Spinal cord (tissue), 10 donors: Measurements from ENCODE around the gene PSMA2. TPM values are rescaled to one million over a fixed set of nuclear protein-coding genes. Genes with fewer than 3 reads are reported as not detected.

Experiments
- DNase-seq, 6 donors: peaks; one replicate each; pipeline versions ENCODE4 v3.0.0 to v3.0.0-alpha.2; 2013 to 2015; ENCODE audit warnings: low spot score in 6 of 6, low read depth in 4 of 6
- H3K27ac ChIP-seq: one replicate; pipeline ENCODE4 v1.5.1; 2013; ENCODE audit warnings: low read depth, low read length, control low read depth
- H3K27me3 ChIP-seq: one replicate; pipeline ENCODE4 v1.6.1; 2013; ENCODE audit warnings: low read length; ENCODE audit not compliant: control insufficient read depth, insufficient read depth
- H3K36me3 ChIP-seq: one replicate; pipeline ENCODE4 v1.6.1; 2013; ENCODE audit warnings: low read length; ENCODE audit not compliant: control insufficient read depth, insufficient read depth
- H3K4me1 ChIP-seq: one replicate; pipeline ENCODE4 v1.6.1; 2013; ENCODE audit warnings: low read length; ENCODE audit not compliant: control insufficient read depth, insufficient read depth
- H3K4me3 ChIP-seq: one replicate; pipeline ENCODE4 v1.5.1; 2013; ENCODE audit warnings: low read depth, low read length, control low read depth
- H3K9me3 ChIP-seq: one replicate; pipeline ENCODE4 v1.6.1; 2013; ENCODE audit warnings: low read length; ENCODE audit not compliant: control insufficient read depth, insufficient read depth
- WGBS: methylation state at CpG from one replicate; pipeline ENCODE4 v1.1.5; 2013; ENCODE audit warnings: missing lambda C conversion rate; ENCODE audit not compliant: insufficient coverage; 5-methylcytosine and 5-hydroxymethylcytosine counted together
- polyA plus RNA-seq, 2 donors: library from polyadenylated mRNA; unstranded; fragments of 120-200 nt; gene quantifications; one replicate each; pipeline ENCODE4 v1.2.1, GENCODE V29; 2013; ENCODE audit not compliant: insufficient read length in 2 of 2
- total RNA-seq, 2 donors: library from RNA; depleted of rRNA in 1 of 2; stranded (reverse); fragments of 120-200 nt in 1 of 2; fragments of >200 nt in 1 of 2; gene quantifications; one replicate each; pipeline versions ENCODE4 v1.2.3 to v1.2.4, GENCODE V29; 2013 to 2014
- donor health status: healthy.

PSMA2 gene
- total and polyA plus RNA-seq, 4 donors: 46.4 to 150 (median 115) TPM

- H3K9me3 ChIP-seq: no peaks in the 10 kb centered on the region
- DNase-seq: no peak
- no peak overlapping the region for H3K27ac ChIP-seq
- no peaks in the 10 kb centered on the region for H3K27me3 ChIP-seq
- H3K4me3 ChIP-seq: no peak overlapping the region
- H3K4me1 ChIP-seq: no peaks in the 10 kb centered on the region
- WGBS: 62% methylated on average over 4 of the region's 6 CpGs
- no peaks in the 10 kb centered on the region for H3K36me3 ChIP-seq
Measured at GRCh38 chr7:42964849-42965805, 33.2 kb upstream of the PSMA2 start.

- Histone ChIP-seq H3K27ac (no peak overlapping the region), H3K4me1 (no peaks in the 10 kb centered on the region), H3K4me3 (no peak overlapping the region), H3K9me3 (no peaks in the 10 kb centered on the region), H3K36me3 (no peaks in the 10 kb centered on the region), H3K27me3 (no peaks in the 10 kb centered on the region)
- DNase-seq: no peak
- no CpG with 5 or more reads among the region's 2 CpGs for WGBS
Measured at GRCh38 chr7:42964293-42964692, 32.3 kb upstream of the PSMA2 start.

GRCh38 chr7:42961170-42961569 is 29.2 kb upstream of the PSMA2 start:
- Histone ChIP-seq H3K4me1 (no peaks in the 10 kb centered on the region), H3K27me3 (no peaks in the 10 kb centered on the region), H3K27ac (no peak overlapping the region)

GRCh38 chr7:42960762-42961161 is 28.8 kb upstream of the PSMA2 start:
- Histone ChIP-seq H3K9me3 (peaks cover 3% of the 10 kb centered on the region), H3K36me3 (no peaks in the 10 kb centered on the region), H3K27me3 (no peaks in the 10 kb centered on the region), H3K4me1 (no peaks in the 10 kb centered on the region), H3K4me3 (no peak overlapping the region), H3K27ac (no peak overlapping the region)
- 78% methylated on average over 2 of the region's 2 CpGs for WGBS
- no peak for DNase-seq

More at GRCh38 chr7:42961170-42961569, 29.2 kb upstream of the PSMA2 start:
- Histone ChIP-seq H3K9me3 (peaks cover under 1% of the 10 kb centered on the region), H3K4me3 (no peak overlapping the region), H3K36me3 (no peaks in the 10 kb centered on the region)
- 92% methylated on average over 1 of the region's 2 CpGs for WGBS
- DNase-seq: no peak

GRCh38 chr7:42959549-42959948 is 27.6 kb upstream of the PSMA2 start:
- Histone ChIP-seq H3K9me3 (peaks cover 3% of the 10 kb centered on the region), H3K27me3 (no peaks in the 10 kb centered on the region), H3K36me3 (no peaks in the 10 kb centered on the region), H3K4me3 (no peak overlapping the region), H3K27ac (no peak overlapping the region), H3K4me1 (no peaks in the 10 kb centered on the region)
- no peak for DNase-seq
- no CpG with 5 or more reads among the region's 2 CpGs for WGBS

GRCh38 chr7:42956062-42956461 is 24.1 kb upstream of the PSMA2 start:
- no peaks in the 10 kb centered on the region for H3K4me1 ChIP-seq
- H3K27me3 ChIP-seq: no peaks in the 10 kb centered on the region
- no peak overlapping the region for H3K27ac ChIP-seq
- H3K9me3 ChIP-seq: peaks cover 3% of the 10 kb centered on the region
- no peaks in the 10 kb centered on the region for H3K36me3 ChIP-seq
- no peak for DNase-seq
- H3K4me3 ChIP-seq: no peak overlapping the region

GRCh38 chr7:42953994-42954393 is 22.0 kb upstream of the PSMA2 start:
- no peak overlapping the region for H3K4me3 ChIP-seq
- H3K9me3 ChIP-seq: peaks cover 3% of the 10 kb centered on the region
- no peak overlapping the region for H3K27ac ChIP-seq
- H3K4me1 ChIP-seq: no peaks in the 10 kb centered on the region
- no peaks in the 10 kb centered on the region for H3K27me3 ChIP-seq
- H3K36me3 ChIP-seq: no peaks in the 10 kb centered on the region
- WGBS: 100% methylated on average over 1 of the region's 4 CpGs
- no peak for DNase-seq

GRCh38 chr7:42952328-42952727 is 20.4 kb upstream of the PSMA2 start:
- 73% methylated on average over 4 of the region's 4 CpGs for WGBS
- Histone ChIP-seq H3K27me3 (no peaks in the 10 kb centered on the region), H3K4me1 (no peaks in the 10 kb centered on the region)

GRCh38 chr7:42950417-42950816 is 18.4 kb upstream of the PSMA2 start:
- no peaks in the 10 kb centered on the region for H3K9me3 ChIP-seq
- H3K27me3 ChIP-seq: no peaks in the 10 kb centered on the region
- H3K4me3 ChIP-seq: no peak overlapping the region
- H3K36me3 ChIP-seq: no peaks in the 10 kb centered on the region
- no peaks in the 10 kb centered on the region for H3K4me1 ChIP-seq
- H3K27ac ChIP-seq: no peak overlapping the region
- no peak for DNase-seq
- WGBS: 50% methylated on average over 2 of the region's 3 CpGs

More at GRCh38 chr7:42952328-42952727, 20.4 kb upstream of the PSMA2 start:
- no peaks in the 10 kb centered on the region for H3K36me3 ChIP-seq
- no peak overlapping the region for H3K27ac ChIP-seq
- DNase-seq: no peak
- H3K9me3 ChIP-seq: peaks cover 3% of the 10 kb centered on the region
- H3K4me3 ChIP-seq: no peak overlapping the region

GRCh38 chr7:42947521-42947920 is 15.5 kb upstream of the PSMA2 start:
- H3K27me3 ChIP-seq: no peaks in the 10 kb centered on the region
- no peak overlapping the region for H3K27ac ChIP-seq
- H3K9me3 ChIP-seq: no peaks in the 10 kb centered on the region
- no peaks in the 10 kb centered on the region for H3K36me3 ChIP-seq
- H3K4me1 ChIP-seq: no peaks in the 10 kb centered on the region
- WGBS: 73% methylated on average over 1 of the region's 2 CpGs
- DNase-seq: no peak
- H3K4me3 ChIP-seq: no peak overlapping the region
